Prostate gland (tissue), 2 donors: Measurements from ENCODE around the gene MAP1B. TPM values are rescaled to one million over a fixed set of nuclear protein-coding genes. Genes with fewer than 3 reads are reported as not detected.
A peak's percentile ranks its signal among the peaks of the same experiment; 100 is the strongest.

Experiments
- DNase-seq: peaks from one replicate; pipeline ENCODE4 v3.0.0-alpha.2; 2019; ENCODE audit warnings: low spot score
- H3K27ac ChIP-seq, 2 donors: fragments of 200-600 bp; sonication (generic); 2 replicates each; pipeline ENCODE4 v1.5.1; 2017 to 2019
- H3K27me3 ChIP-seq: fragments of 200-600 bp; sonication (generic); replicated peaks from 2 replicates; pipeline ENCODE4 v1.5.1; 2019; ENCODE audit not compliant: insufficient read depth
- H3K36me3 ChIP-seq, 2 donors: fragments of 200-600 bp; sonication (generic); 1 replicate in 1 of 2; 2 replicates in 1 of 2; pipeline versions ENCODE4 v1.5.1 to v1.8.1; 2017 to 2019
- H3K4me1 ChIP-seq: fragments of 200-600 bp; sonication (generic); replicated peaks from 2 replicates; pipeline ENCODE4 v1.5.1; 2019
- H3K4me3 ChIP-seq, 2 donors: fragments of 200-600 bp; sonication (generic); 2 replicates each; pipeline ENCODE4 v1.5.1; 2017 to 2019
- H3K9me3 ChIP-seq: fragments of 200-600 bp; sonication (generic); 2 replicates; pipeline ENCODE4 v1.5.1; 2017
- POLR2A ChIP-seq: fragments of 450-650 bp; IDR thresholded peaks from one replicate; pipeline ENCODE4 v1.6.1; 2016; ENCODE audit warnings: antibody characterized with exemption, mild to moderate bottlenecking
- POLR2AphosphoS5 ChIP-seq: sonication (generic); formaldehyde crosslinking; IDR thresholded peaks from one replicate; pipeline ENCODE4 v1.6.1; 2017; ENCODE audit warnings: antibody characterized with exemption
- WGBS: methylation state at CpG from one replicate; pipeline ENCODE4 v1.1.5; 2018; 5-methylcytosine and 5-hydroxymethylcytosine counted together
- intact Hi-C: fragments of 100-400 bp; cut with DNase I; formaldehyde crosslinking; loops from one replicate; pipeline ENCODE4 v1.14.2; 2022
- total RNA-seq, 2 donors: library from RNA; depleted of rRNA; stranded (reverse); fragments of >200 nt; gene quantifications; one replicate each; pipeline ENCODE4 v1.1.0, GENCODE V29; 2016
- TF ChIP-seq, protein P1 (sequence below), 4 experiments: fragments of 200-600 bp in 2 of 4; fragments of 450-650 bp in 2 of 4; sonication (generic) in 2 of 4; IDR thresholded peaks; 1 replicate in 3 of 4; 2 replicates in 1 of 4; pipeline ENCODE4 v1.5.1; 2016 to 2019; ENCODE audit warnings: antibody characterized with exemption in 4 of 4, mild to moderate bottlenecking in 2 of 4, moderate library complexity in 2 of 4

Gene MAP1B
- total RNA-seq, 2 donors from 2014 or later, result 99.6 to 515 TPM

DNA sequence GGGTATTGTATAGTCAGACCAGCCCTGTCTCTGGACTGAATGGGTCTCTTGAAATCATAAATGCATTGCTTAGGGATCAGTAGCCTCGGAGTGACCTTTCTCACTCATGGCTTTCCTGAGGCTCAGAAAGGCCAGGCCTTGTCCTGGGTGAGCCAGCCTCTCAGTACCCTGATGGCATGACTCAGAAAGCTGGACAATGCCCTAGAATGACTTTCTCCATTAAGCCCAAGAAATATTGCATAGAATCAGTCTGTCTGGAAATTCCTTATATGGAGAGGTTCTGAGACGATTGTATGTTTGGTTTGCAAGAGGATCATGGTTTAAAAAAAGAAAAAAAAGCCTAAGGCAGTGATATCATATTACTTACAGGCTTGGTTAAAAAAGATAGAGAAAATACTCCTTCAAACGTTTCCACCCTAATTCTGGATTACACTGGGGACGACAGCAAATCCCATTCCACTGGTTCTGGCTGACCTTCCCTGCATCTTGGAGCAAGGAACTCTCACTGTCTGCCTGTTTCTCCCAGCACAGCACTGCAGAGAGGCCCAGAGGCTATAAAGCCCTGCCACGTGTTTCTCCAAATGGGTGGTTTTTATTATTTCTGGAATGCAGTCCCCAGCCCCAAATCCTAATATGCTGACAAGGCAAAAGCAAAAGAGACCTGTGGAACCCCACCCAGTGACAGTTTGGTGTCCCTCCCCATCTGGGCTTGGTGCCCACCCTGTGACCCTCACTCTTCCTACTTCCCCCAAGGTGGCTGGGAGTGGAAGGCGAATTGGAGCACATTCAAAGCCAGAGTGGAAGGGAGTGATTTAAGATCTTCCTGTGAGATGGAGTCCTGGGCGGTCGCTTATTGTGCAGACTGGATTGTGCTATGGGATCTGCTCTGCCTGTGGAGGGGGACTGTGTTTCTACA, 34.4 kb downstream of the MAP1B start:
- 51% methylated on average over 8 of the region's 8 CpGs for WGBS
- H3K27me3 ChIP-seq, result no peaks in the 10 kb centered on the region
- no peaks in the 10 kb centered on the region for H3K4me1 ChIP-seq

DNA sequence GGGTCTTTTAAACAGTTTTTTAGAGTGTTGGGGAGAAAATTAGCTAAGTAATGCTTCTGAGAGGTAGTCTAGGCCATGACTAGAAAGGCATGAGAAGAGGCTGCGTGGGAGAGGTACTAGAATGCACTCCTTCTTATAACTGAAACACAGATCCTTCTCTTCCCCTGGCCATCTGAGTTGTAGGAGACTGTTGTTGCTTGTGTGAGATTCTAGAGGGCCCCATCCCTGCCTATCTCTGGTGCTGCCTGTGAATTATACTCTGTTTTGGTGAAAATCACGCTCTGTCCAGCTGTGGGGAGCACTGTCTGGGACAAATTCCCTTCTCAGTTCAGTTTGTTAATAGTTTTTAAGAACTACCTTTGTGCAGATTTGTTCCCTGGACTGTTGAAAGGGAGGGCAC, 37.5 kb downstream of the MAP1B start:
- TF ChIP-seq POLR2A, result no peak
- TF ChIP-seq POLR2AphosphoS5, result no peak
- TF ChIP-seq, protein P1, sequence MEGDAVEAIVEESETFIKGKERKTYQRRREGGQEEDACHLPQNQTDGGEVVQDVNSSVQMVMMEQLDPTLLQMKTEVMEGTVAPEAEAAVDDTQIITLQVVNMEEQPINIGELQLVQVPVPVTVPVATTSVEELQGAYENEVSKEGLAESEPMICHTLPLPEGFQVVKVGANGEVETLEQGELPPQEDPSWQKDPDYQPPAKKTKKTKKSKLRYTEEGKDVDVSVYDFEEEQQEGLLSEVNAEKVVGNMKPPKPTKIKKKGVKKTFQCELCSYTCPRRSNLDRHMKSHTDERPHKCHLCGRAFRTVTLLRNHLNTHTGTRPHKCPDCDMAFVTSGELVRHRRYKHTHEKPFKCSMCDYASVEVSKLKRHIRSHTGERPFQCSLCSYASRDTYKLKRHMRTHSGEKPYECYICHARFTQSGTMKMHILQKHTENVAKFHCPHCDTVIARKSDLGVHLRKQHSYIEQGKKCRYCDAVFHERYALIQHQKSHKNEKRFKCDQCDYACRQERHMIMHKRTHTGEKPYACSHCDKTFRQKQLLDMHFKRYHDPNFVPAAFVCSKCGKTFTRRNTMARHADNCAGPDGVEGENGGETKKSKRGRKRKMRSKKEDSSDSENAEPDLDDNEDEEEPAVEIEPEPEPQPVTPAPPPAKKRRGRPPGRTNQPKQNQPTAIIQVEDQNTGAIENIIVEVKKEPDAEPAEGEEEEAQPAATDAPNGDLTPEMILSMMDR (IDR thresholded peaks at IDR 0.05), result no peak
- Histone ChIP-seq H3K9me3 (no peaks in the 10 kb centered on the region), H3K27ac (no peak overlapping the region), H3K27me3 (no peaks in the 10 kb centered on the region), H3K4me1 (no peaks in the 10 kb centered on the region), H3K36me3 (no peaks in the 10 kb centered on the region), H3K4me3 (no peak overlapping the region)
- DNase-seq, result no peak
- intact Hi-C loops, result no loop called here
- WGBS, result 80% methylated on average over 2 of the region's 2 CpGs

More for the DNA sequence above, 34.4 kb downstream of the MAP1B start:
- H3K4me3 ChIP-seq, result no peak overlapping the region
- TF ChIP-seq, protein P1 (IDR thresholded peaks at IDR 0.05), result no peak
- no peak for TF ChIP-seq POLR2A
- no peak for TF ChIP-seq POLR2AphosphoS5
- DNase-seq, result no peak
- no peaks in the 10 kb centered on the region for H3K36me3 ChIP-seq
- intact Hi-C loops, result no loop called here
- peak overlapping the region; percentile 6 to 35 for H3K27ac ChIP-seq
- H3K9me3 ChIP-seq, result no peaks in the 10 kb centered on the region

DNA sequence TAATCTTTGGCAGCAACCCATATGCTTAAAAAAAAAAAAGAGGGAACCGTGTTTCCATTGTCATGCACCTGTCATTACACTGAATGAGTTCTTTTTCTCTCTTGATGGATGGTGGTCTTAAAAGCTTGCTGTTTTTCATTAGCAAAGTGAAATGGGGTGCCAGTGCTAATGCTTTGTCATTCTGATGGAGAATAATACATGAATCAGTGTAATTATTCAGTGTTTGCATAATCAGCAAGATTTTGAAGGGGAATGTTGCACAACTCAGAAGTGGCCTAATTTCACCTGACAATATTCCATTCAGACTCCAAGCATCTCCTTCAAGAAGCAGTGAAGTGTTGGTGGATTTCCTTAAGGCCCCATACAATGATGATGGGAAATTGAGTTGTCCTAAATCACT, 38.1 kb downstream of the MAP1B start:
- WGBS, result 6% methylated on average over 1 of the region's 1 CpG

DNA sequence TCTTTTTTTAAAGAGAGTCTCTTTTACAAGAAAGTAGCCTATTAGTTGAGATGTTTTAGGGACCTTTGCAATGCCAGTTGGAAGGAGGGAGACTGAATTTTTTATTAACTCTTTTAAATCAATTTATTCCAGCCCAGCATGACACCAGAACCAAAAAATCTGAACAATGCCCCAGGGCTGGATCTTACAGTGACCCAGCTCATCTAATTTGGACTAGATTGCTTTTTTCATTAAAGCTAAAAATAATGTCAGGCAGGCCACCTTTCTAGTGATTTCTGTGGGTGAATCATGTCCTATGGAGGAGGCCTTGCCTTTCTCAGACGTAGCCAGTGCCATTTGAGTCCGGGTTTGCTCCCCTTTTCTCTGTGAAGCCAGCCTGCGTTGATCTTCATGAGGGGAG, 38.8 kb downstream of the MAP1B start:
- H3K4me3 ChIP-seq, result no peak overlapping the region
- DNase-seq, result no peak
- WGBS, result 84% methylated on average over 3 of the region's 3 CpGs
- no peaks in the 10 kb centered on the region for H3K9me3 ChIP-seq
- no peaks in the 10 kb centered on the region for H3K36me3 ChIP-seq
- no peaks in the 10 kb centered on the region for H3K27me3 ChIP-seq
- intact Hi-C loops, result no loop called here
- no peak overlapping the region for H3K27ac ChIP-seq
- TF ChIP-seq, protein P1 (IDR thresholded peaks at IDR 0.05), result no peak
- TF ChIP-seq POLR2AphosphoS5 (no peak), POLR2A (no peak)
- H3K4me1 ChIP-seq, result no peaks in the 10 kb centered on the region

More for the DNA sequence above, 38.1 kb downstream of the MAP1B start:
- no peak overlapping the region for H3K27ac ChIP-seq
- intact Hi-C loops, result no loop called here
- H3K9me3 ChIP-seq, result no peaks in the 10 kb centered on the region
- no peak for DNase-seq
- TF ChIP-seq POLR2AphosphoS5, result no peak
- TF ChIP-seq, protein P1 (IDR thresholded peaks at IDR 0.05), result no peak
- TF ChIP-seq POLR2A, result no peak
- no peaks in the 10 kb centered on the region for H3K27me3 ChIP-seq
- no peaks in the 10 kb centered on the region for H3K36me3 ChIP-seq
- no peaks in the 10 kb centered on the region for H3K4me1 ChIP-seq
- H3K4me3 ChIP-seq, result no peak overlapping the region

DNA sequence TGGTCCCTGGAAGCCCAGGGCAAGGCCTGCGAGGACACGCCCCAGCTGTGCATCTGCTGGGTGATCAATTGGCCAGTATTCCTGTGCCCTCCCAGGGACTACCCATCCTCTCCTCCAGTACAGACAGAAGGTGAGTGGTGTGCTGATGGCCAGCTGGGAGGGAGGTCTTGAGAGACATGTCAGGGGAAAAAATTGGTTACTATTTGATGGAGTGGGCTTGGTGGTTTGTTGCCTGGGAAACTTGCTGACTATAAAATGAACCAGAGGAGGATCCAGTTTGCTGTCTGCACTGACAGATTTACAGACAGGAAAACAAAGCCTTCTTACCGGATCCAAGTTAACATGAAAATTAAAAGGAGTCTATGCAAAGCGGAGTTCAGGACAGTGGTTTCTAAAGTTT, 40.3 kb downstream of the MAP1B start:
- 60% methylated on average over 4 of the region's 4 CpGs for WGBS
- Histone ChIP-seq H3K4me3 (no peak overlapping the region), H3K27me3 (no peaks in the 10 kb centered on the region), H3K4me1 (no peaks in the 10 kb centered on the region), H3K36me3 (no peaks in the 10 kb centered on the region), H3K27ac (no peak overlapping the region), H3K9me3 (no peaks in the 10 kb centered on the region)
- no peak for DNase-seq
- no peak for TF ChIP-seq POLR2AphosphoS5
- no peak for TF ChIP-seq POLR2A
- TF ChIP-seq, protein P1 (IDR thresholded peaks at IDR 0.05), result no peak
- intact Hi-C loops, result no loop called here
